ENCODE results near the gene ACER1.

DNA sequence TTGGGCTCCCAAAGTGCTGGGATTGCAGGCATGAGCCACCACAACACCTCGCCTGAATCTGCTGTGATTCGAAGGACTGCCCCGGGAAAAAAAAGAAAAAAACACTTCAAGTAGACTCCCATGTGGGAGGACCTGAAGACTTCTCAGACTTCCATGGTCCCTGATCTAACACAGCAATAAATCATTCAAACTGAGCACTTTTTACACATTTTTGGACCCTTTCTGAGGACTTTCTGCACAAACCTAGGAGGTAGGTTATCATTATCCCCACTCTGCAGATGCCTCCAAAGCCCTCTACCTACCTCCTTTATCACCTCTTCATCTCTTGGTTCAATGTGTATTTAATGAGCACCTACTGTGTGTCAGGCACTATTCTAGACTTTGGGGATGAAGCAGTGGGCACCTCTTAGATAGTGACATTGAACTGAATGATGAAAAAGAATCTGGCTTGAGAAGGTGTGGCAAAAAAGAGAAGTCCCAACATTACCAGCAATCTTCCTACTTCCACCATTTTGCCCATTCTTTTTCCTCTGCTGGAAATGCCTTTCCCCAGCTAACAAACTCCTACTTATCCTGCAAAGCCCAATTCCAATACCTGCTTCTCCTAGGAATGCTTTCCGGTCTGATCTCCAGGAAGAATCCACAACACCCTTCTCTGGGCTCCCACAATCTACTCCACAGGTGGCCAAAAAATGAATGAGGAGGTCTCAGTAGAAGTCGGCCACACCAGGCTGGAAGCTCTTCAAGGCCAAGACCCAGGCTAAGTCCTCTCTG, 26.3 kb upstream of the ACER1 start:
- TF ChIP-seq, protein P1, sequence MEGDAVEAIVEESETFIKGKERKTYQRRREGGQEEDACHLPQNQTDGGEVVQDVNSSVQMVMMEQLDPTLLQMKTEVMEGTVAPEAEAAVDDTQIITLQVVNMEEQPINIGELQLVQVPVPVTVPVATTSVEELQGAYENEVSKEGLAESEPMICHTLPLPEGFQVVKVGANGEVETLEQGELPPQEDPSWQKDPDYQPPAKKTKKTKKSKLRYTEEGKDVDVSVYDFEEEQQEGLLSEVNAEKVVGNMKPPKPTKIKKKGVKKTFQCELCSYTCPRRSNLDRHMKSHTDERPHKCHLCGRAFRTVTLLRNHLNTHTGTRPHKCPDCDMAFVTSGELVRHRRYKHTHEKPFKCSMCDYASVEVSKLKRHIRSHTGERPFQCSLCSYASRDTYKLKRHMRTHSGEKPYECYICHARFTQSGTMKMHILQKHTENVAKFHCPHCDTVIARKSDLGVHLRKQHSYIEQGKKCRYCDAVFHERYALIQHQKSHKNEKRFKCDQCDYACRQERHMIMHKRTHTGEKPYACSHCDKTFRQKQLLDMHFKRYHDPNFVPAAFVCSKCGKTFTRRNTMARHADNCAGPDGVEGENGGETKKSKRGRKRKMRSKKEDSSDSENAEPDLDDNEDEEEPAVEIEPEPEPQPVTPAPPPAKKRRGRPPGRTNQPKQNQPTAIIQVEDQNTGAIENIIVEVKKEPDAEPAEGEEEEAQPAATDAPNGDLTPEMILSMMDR (IDR thresholded peaks at IDR 0.05), result no peak
- no peak for TF ChIP-seq POLR2A (IDR thresholded peaks at IDR 0.05)
